K562 (cell line): ENCODE measurements around the gene IMMP2L.

Experiments used
- ZNF3 ChIP-seq: fragments of 250-450 bp; sonication (Bioruptor Pico); IDR thresholded peaks from 2 replicates; pipeline ENCODE4 v1.5.0; 2021; ENCODE audit warnings: mild to moderate bottlenecking, moderate library complexity
- TF ChIP-seq, protein P1 (sequence below): fragments of 450-650 bp; formaldehyde crosslinking; IDR thresholded peaks from 2 replicates; pipeline ENCODE4 v1.4.0; 2020; ENCODE audit warnings: mild to moderate bottlenecking, moderate library complexity

DNA sequence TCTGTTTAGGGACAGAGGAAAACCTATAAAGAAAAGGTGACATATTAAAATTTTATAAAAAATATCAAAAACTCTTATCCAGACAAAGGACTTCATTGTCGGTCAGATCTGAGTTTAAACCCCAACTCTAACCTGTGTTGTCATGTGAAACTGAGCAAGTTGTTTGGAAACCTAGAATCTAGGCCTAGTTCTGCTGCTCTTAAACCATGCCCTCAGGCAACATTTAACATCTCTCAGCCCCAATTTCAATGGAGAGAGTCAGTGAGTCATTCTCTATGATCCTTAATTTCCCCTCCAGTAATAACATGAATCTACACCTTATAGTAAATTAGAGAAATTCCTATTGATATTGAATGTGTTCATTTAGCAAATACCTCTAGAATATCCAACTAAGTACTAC lies 192.3 kb downstream of the IMMP2L start:
- TF ChIP-seq, protein P1, sequence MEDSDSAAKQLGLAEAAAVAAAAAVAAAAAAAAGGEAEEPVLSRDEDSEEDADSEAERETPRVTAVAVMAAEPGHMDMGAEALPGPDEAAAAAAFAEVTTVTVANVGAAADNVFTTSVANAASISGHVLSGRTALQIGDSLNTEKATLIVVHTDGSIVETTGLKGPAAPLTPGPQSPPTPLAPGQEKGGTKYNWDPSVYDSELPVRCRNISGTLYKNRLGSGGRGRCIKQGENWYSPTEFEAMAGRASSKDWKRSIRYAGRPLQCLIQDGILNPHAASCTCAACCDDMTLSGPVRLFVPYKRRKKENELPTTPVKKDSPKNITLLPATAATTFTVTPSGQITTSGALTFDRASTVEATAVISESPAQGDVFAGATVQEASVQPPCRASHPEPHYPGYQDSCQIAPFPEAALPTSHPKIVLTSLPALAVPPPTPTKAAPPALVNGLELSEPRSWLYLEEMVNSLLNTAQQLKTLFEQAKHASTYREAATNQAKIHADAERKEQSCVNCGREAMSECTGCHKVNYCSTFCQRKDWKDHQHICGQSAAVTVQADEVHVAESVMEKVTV = no peak
- no peak for TF ChIP-seq ZNF3 (CRISPR knock-in tag)
